Upper lobe of right lung (tissue), 1 donor: ENCODE data around the gene HS3ST5. TPM values are rescaled to one million over a fixed set of nuclear protein-coding genes. Genes with fewer than 3 reads are reported as not detected.

Experiments
- ATAC-seq: fragments of 200-7000 bp; cut with Tn5 transposase; one replicate; pipeline ENCODE4 v1.9.1; 2020; ENCODE audit warnings: mild to moderate bottlenecking, moderate library complexity
- DNase-seq: peaks from one replicate; pipeline ENCODE4 v3.0.0-alpha.2; 2020
- H3K27ac ChIP-seq: fragments of 200-600 bp; one replicate; pipeline ENCODE4 v1.8.0; 2022
- H3K27me3 ChIP-seq: fragments of 200-600 bp; one replicate; pipeline ENCODE4 v1.8.0; 2022; ENCODE audit warnings: mild to moderate bottlenecking
- H3K36me3 ChIP-seq: fragments of 200-600 bp; one replicate; pipeline ENCODE4 v1.8.0; 2022
- H3K4me1 ChIP-seq: fragments of 200-600 bp; one replicate; pipeline ENCODE4 v1.8.0; 2022
- H3K4me3 ChIP-seq: fragments of 200-600 bp; one replicate; pipeline ENCODE4 v1.8.0; 2022; ENCODE audit warnings: mild to moderate bottlenecking
- H3K9me3 ChIP-seq: fragments of 200-600 bp; one replicate; pipeline ENCODE4 v1.8.0; 2022
- intact Hi-C: fragments of 100-400 bp; cut with DNase I; formaldehyde crosslinking; loops from one replicate; pipeline ENCODE4 v1.11.0; 2022
- total RNA-seq: library from RNA; stranded (reverse); fragmentation: NEBNext Ultra II Directional; extraction: Animal tissue kit (Norgen Biotek cat#: 25700); gene quantifications from one replicate; pipeline ENCODE4 v1.2.1, GENCODE V29; 2021
- TF ChIP-seq, protein P1 (sequence below): fragments of 200-600 bp; IDR thresholded peaks from one replicate; pipeline ENCODE4 v1.8.0; 2022; ENCODE audit warnings: antibody characterized with exemption
- donor health status: DM: no; HTN: yes; CAD: no; lungs with severe emphysema.

HS3ST5 gene
- total RNA-seq, 1 donor from 2014 or later, result not detected

DNA sequence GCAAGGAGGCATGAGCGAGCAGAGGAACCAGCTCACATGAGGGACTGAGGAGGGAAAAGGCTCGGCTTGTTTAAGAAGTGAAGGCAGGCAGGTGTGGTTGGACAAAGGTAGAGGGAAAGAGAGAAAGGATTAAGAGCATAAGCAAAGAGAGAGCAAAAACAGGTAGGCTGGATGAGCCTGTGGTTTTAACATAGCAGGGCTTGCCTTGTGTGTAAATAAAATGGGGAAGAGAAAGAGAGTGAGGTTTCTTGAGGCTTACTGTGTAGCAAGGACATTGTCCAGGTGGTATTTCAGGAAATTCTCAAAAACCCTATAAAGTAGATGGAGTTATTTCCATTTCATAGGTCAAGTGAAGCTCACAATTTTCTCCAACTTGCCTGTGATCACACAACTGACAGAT lies 278.0 kb downstream of the HS3ST5 start:
- no peaks in the 10 kb centered on the region for H3K4me1 ChIP-seq
- no peaks in the 10 kb centered on the region for H3K9me3 ChIP-seq
- H3K27ac ChIP-seq, result no peak overlapping the region
- intact Hi-C loops, result no loop called here
- DNase-seq (no peak), ATAC-seq (no peak)
- no peaks in the 10 kb centered on the region for H3K36me3 ChIP-seq
- TF ChIP-seq, protein P1, sequence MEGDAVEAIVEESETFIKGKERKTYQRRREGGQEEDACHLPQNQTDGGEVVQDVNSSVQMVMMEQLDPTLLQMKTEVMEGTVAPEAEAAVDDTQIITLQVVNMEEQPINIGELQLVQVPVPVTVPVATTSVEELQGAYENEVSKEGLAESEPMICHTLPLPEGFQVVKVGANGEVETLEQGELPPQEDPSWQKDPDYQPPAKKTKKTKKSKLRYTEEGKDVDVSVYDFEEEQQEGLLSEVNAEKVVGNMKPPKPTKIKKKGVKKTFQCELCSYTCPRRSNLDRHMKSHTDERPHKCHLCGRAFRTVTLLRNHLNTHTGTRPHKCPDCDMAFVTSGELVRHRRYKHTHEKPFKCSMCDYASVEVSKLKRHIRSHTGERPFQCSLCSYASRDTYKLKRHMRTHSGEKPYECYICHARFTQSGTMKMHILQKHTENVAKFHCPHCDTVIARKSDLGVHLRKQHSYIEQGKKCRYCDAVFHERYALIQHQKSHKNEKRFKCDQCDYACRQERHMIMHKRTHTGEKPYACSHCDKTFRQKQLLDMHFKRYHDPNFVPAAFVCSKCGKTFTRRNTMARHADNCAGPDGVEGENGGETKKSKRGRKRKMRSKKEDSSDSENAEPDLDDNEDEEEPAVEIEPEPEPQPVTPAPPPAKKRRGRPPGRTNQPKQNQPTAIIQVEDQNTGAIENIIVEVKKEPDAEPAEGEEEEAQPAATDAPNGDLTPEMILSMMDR, result no peak
- H3K27me3 ChIP-seq, result no peaks in the 10 kb centered on the region
- H3K4me3 ChIP-seq, result no peak overlapping the region

GRCh38 chr6:114063956-114064355 lies 278.9 kb downstream of the HS3ST5 start:
- ATAC-seq, result no peak
- H3K4me1 ChIP-seq, result no peaks in the 10 kb centered on the region
- no peaks in the 10 kb centered on the region for H3K36me3 ChIP-seq
- intact Hi-C loops, result no loop called here
- H3K27me3 ChIP-seq, result no peaks in the 10 kb centered on the region
- TF ChIP-seq, protein P1, result no peak
- no peak overlapping the region for H3K4me3 ChIP-seq
- no peak for DNase-seq
- H3K9me3 ChIP-seq, result no peaks in the 10 kb centered on the region
- H3K27ac ChIP-seq, result no peak overlapping the region

- TF ChIP-seq, protein P1, result no peak
- H3K4me3 ChIP-seq, result no peak overlapping the region
These were observed 280.6 kb downstream of the HS3ST5 start for GRCh38 chr6:114062199-114062598.

DNA sequence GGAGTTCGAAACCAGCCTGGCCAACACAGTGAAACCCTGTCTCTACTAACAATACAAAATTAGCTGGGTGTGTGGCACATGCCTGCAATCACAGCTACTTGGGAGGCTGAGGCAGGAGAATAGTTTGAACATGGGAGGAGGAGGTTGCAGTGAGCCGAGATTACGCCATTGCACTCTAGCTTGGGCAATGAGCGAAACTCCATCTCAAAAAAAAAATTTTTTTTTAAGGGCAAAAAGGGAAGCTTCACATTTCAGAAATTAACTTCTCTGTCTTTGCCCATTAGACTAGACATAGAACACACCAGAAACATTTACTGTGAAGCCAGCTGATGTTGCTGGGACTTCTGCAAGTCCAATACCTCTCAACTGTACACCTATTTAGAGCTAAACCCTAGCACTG lies 281.1 kb downstream of the HS3ST5 start:
- Histone ChIP-seq H3K4me1 (no peaks in the 10 kb centered on the region), H3K4me3 (no peak overlapping the region), H3K9me3 (no peaks in the 10 kb centered on the region), H3K36me3 (no peaks in the 10 kb centered on the region), H3K27me3 (no peaks in the 10 kb centered on the region), H3K27ac (no peak overlapping the region)
- DNase-seq, result no peak
- no peak for ATAC-seq
- TF ChIP-seq, protein P1, result no peak
- intact Hi-C loops, result no loop called here

More at GRCh38 chr6:114062199-114062598, 280.6 kb downstream of the HS3ST5 start:
- DNase-seq (no peak), ATAC-seq (no peak)
- no peaks in the 10 kb centered on the region for H3K27me3 ChIP-seq
- no peak overlapping the region for H3K27ac ChIP-seq
- H3K4me1 ChIP-seq, result no peaks in the 10 kb centered on the region
- intact Hi-C loops, result no loop called here
- H3K9me3 ChIP-seq, result no peaks in the 10 kb centered on the region
- no peaks in the 10 kb centered on the region for H3K36me3 ChIP-seq

GRCh38 chr6:114061116-114061515 lies 281.7 kb downstream of the HS3ST5 start:
- Histone ChIP-seq H3K27ac (no peak overlapping the region), H3K4me3 (no peak overlapping the region), H3K9me3 (no peaks in the 10 kb centered on the region), H3K4me1 (no peaks in the 10 kb centered on the region), H3K27me3 (no peaks in the 10 kb centered on the region), H3K36me3 (no peaks in the 10 kb centered on the region)
- ATAC-seq, result peak; percentile 25
- TF ChIP-seq, protein P1, result no peak
- intact Hi-C loops, result no loop called here
- no peak for DNase-seq

DNA sequence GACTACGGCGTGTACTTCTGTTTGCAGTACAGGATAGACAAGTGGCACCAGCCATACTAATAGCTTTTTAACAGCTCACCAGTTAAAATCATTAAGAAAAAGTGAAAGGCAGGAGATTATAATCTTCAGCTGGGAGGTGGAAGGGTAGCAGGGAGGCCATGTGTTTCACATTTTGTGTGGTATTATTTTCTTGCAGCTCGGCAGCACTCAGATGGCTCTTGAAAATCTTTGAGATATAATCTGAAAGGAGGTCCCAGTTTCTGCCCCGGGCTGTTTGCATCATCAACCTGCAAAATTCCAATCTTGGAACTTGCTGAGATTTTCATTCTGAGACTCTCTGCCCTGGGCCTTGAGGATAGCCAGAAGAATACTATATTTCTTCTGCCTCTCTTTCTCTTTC lies 284.4 kb downstream of the HS3ST5 start:
- no peak overlapping the region for H3K4me3 ChIP-seq
- no peaks in the 10 kb centered on the region for H3K36me3 ChIP-seq
- no peak for DNase-seq
- H3K4me1 ChIP-seq, result no peaks in the 10 kb centered on the region
- no peaks in the 10 kb centered on the region for H3K27me3 ChIP-seq
- ATAC-seq, result no peak
- TF ChIP-seq, protein P1, result no peak
- no peaks in the 10 kb centered on the region for H3K9me3 ChIP-seq
- intact Hi-C loops, result no loop called here
- no peak overlapping the region for H3K27ac ChIP-seq
